ENCODE data around the gene UQCRHL. TPM values are rescaled to one million over a fixed set of nuclear protein-coding genes. Genes with fewer than 3 reads are reported as not detected.

Gene UQCRHL
- total and polyA plus RNA-seq, 2 of the 4 experiments (the other 2 are of a cell fraction), result 1.4 to 2.4 TPM

- no peak overlapping the region for H3K4me2 ChIP-seq (ENCODE audit: low read depth, low read length)
- H2AK9ac ChIP-seq (replicated peaks; ENCODE audit: low read depth, low read length, poor library complexity), result no peak overlapping the region
- H3K79me1 ChIP-seq (ENCODE audit: low read depth in 1 of 2, low read length in 2 of 2), result peaks cover 24 to 55% of the 10 kb centered on the region in 2 experiments
- no peak overlapping the region for H2BK15ac ChIP-seq (ENCODE audit: low read depth, low read length)
- H3K9me1 ChIP-seq (ENCODE audit: insufficient read depth, low read length), result peaks cover 14% of the 10 kb centered on the region
- no peak overlapping the region for H3K9ac ChIP-seq (ENCODE audit: low read depth, low read length)
- H2BK5ac ChIP-seq (ENCODE audit: low read depth, low read length, poor library complexity, severe bottlenecking), result no peak overlapping the region
- H3K4me1 ChIP-seq (ENCODE audit: control insufficient read depth, insufficient read depth, low read length), result peaks cover 18% of the 10 kb centered on the region
- peaks cover 46% of the 10 kb centered on the region for H4K20me1 ChIP-seq (ENCODE audit: insufficient read depth, low read length)
- H3K56ac ChIP-seq (ENCODE audit: extremely low read depth, insufficient read depth, low read length), result no peak overlapping the region
- peaks cover 28% of the 10 kb centered on the region for H3K36me3 ChIP-seq (ENCODE audit: control insufficient read depth, insufficient read depth, low read length)
- POLR2A ChIA-PET (ENCODE audit: unreplicated experiment), result no interaction called here
- no peaks in the 10 kb centered on the region for H3K27me3 ChIP-seq (ENCODE audit: control insufficient read depth, insufficient read depth, low read length)
- no peak overlapping the region for H2BK120ac ChIP-seq (ENCODE audit: low read depth, low read length)
- no peak overlapping the region for H4K91ac ChIP-seq (ENCODE audit: insufficient read depth, low read depth, low read length)
- no peaks in the 10 kb centered on the region for H3K9me3 ChIP-seq (ENCODE audit: control insufficient read depth, insufficient read depth, low read length)
- H2AFZ ChIP-seq (replicated peaks; ENCODE audit: low read length, poor library complexity), result no peak overlapping the region
- intact Hi-C loops (cut with micrococcal nuclease) (no loop called here), in situ Hi-C loops (cut with MboI; ENCODE audit: low sequenced_read_pairs) (no loop called here), dilution Hi-C loops (cut with HindIII; ENCODE audit: low sequenced_read_pairs, unreplicated experiment) (no loop called here)
- no peak overlapping the region for H3K27ac ChIP-seq (ENCODE audit: insufficient read depth, low read length)
- BruUV-seq (replicated peaks), result no TSS peak
- DNase-seq, result no peak
- H2AK5ac ChIP-seq (ENCODE audit: low read depth, low read length), result no peak overlapping the region
- no peak overlapping the region for H3K18ac ChIP-seq (ENCODE audit: low read depth, low read length)
- no peak overlapping the region for H3K23ac ChIP-seq (ENCODE audit: low read depth, low read length)
- no peak for TF ChIP-seq FOS (IDR thresholded peaks at IDR 0.05; ENCODE audit: low read depth, low read length)
- TF ChIP-seq, protein P1, sequence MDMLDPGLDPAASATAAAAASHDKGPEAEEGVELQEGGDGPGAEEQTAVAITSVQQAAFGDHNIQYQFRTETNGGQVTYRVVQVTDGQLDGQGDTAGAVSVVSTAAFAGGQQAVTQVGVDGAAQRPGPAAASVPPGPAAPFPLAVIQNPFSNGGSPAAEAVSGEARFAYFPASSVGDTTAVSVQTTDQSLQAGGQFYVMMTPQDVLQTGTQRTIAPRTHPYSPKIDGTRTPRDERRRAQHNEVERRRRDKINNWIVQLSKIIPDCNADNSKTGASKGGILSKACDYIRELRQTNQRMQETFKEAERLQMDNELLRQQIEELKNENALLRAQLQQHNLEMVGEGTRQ (IDR thresholded peaks at IDR 0.05; ENCODE audit: low read depth, low read length), result no peak
- TF ChIP-seq SMC3 (IDR thresholded peaks at IDR 0.05; ENCODE audit: low read depth, low read length), result no peak
- TF ChIP-seq CTCF (conservative IDR thresholded peaks at IDR 0.05; ENCODE audit: low read depth, low read length), result no peak
- TF ChIP-seq RFX5 (IDR thresholded peaks at IDR 0.05; ENCODE audit: low read depth, low read length), result no peak
- no peak for TF ChIP-seq MAZ (IDR thresholded peaks at IDR 0.05; ENCODE audit: borderline replicate concordance, low read depth, low read length)
- TF ChIP-seq MAFK (IDR thresholded peaks at IDR 0.05; ENCODE audit: low read depth, low read length), result no peak
- no peak overlapping the region for H2BK20ac ChIP-seq (ENCODE audit: low read depth, low read length)
- peak overlapping the region; percentile 48; the same call in 1 of the 2 replicates for H3K4ac ChIP-seq (ENCODE audit: low read depth, low read length)
- CTCF ChIA-PET, result no interaction called here
- H4K5ac ChIP-seq (ENCODE audit: low read depth, low read length), result no peak overlapping the region
- WGBS, 2 experiments (ENCODE audit: extremely low coverage in 2 of 2, insufficient read length in 1 of 2), result 69% methylated on average over 5 of the region's 10 CpGs; no CpG with 5 or more reads in 1 of the 2 experiments
- no peak overlapping the region for H4K8ac ChIP-seq (ENCODE audit: low read depth in 2 of 2, low read length in 2 of 2)
- H3K14ac ChIP-seq (replicated peaks; ENCODE audit: low read depth, low read length), result no peak overlapping the region
- ATAC-seq (ENCODE audit: low read depth), result no peak
- H3K4me3 ChIP-seq (ENCODE audit: insufficient read depth, low read depth, low read length), result no peak overlapping the region
Measured at GRCh38 chr1:15762546-15762945, 44.9 kb downstream of the UQCRHL start.

All from IMR-90 (cell line).